ENCODE measurements around the gene TEX51. TPM values are rescaled to one million over a fixed set of nuclear protein-coding genes. Genes with fewer than 3 reads are reported as not detected.

The TEX51 gene
- total RNA-seq, 1 donor from 2014 or later = not detected

- TF ChIP-seq CTCF (conservative IDR thresholded peaks at IDR 0.05) = no peak
- Mint-ChIP-seq H3K27me3 (ENCODE audit: low read depth) (no peaks in the 10 kb centered on the region), H3K4me1 (no peaks in the 10 kb centered on the region), H3K9me3 (peaks cover 5% of the 10 kb centered on the region), H3K36me3 (ENCODE audit: low read depth) (no peaks in the 10 kb centered on the region), H3K27ac (ENCODE audit: unreplicated experiment) (no peak overlapping the region), H3K4me3 (no peak overlapping the region)
- DNase-seq (ENCODE audit: low read depth, low spot score) = no peak
Measured at GRCh38 chr2:126949775-126950174, 51.1 kb downstream of the TEX51 start.

GRCh38 chr2:126950504-126950903, 51.8 kb downstream of the TEX51 start:
- Mint-ChIP-seq H3K27me3 (ENCODE audit: low read depth) (no peaks in the 10 kb centered on the region), H3K4me3 (no peak overlapping the region), H3K4me1 (no peaks in the 10 kb centered on the region), H3K9me3 (peaks cover 5% of the 10 kb centered on the region), H3K36me3 (ENCODE audit: low read depth) (no peaks in the 10 kb centered on the region), H3K27ac (ENCODE audit: unreplicated experiment) (no peak overlapping the region)
- no peak for TF ChIP-seq CTCF (conservative IDR thresholded peaks at IDR 0.05)
- no peak for DNase-seq (ENCODE audit: low read depth, low spot score)

Other genes with a start within 250 kb of the TEX51 start
- 84.4 and 89.4 TPM in 2 replicates for gene GYPC, start 242.7 kb upstream of the TEX51 start, total RNA-seq
- 67.7 and 69.9 TPM in 2 replicates for gene BIN1, start 208.3 kb downstream of the TEX51 start, total RNA-seq

All from neural crest cell (in vitro differentiated cells).